ENCODE data around the gene ZNF804B. TPM values are rescaled to one million over a fixed set of nuclear protein-coding genes. Genes with fewer than 3 reads are reported as not detected.

Gene ZNF804B
- total and polyA plus RNA-seq, 4 donors, result not detected

DNA sequence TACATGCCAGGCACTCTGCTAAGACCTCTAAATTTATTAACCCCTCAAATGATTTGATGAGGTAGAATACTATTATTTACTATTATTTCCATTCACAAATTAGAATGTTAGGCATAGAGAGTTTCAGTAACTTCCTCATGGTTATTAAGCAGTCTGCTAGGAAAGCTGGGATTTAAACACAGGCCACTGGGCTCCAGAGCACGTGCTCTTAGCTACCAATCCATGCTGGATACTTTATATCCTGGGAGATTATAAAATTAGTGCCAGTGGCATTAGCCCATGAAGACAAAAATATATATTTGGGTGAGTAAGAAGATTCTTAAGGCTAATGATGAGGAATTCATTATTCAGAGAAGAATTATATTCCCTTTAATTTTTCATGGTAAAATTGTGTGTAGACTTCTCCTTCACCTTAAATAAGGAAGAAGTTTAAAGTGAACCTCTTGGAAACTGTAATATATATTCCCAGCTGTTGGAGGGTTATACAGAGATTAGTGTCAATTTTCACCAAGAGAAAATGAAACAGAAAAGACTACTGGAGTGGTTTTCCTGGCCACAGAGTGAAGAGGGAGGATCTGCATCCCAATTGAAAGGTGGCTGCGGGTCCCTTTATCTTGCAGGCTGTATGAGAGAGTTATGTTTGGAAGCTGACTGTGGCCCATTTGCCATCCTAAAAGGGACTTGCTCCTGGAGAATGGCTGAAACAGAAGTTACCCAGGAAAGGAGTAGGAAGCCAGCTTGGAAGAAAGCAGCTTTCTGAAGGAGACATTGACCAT lies 370.3 kb downstream of the ZNF804B start:
- Histone ChIP-seq H3K4me3 (ENCODE audit: low read depth in 1 of 3, low read length in 3 of 3) (no peak overlapping the region), H3K27me3 (ENCODE audit: control insufficient read depth in 4 of 4, insufficient read depth in 4 of 4, low read length in 3 of 4) (peaks cover 0 to 4% (median 0%) of the 10 kb centered on the region in 4 donors), H3K9me3 (ENCODE audit: control insufficient read depth in 4 of 4, low read length in 3 of 4) (peaks cover 0 to 2% (median 0%) of the 10 kb centered on the region in 4 donors), H3K9ac (ENCODE audit: low read depth in 1 of 2, low read length in 2 of 2) (no peak overlapping the region), H3K27ac (ENCODE audit: low read depth in 1 of 2, low read length in 2 of 2) (no peak overlapping the region), H3K36me3 (ENCODE audit: control insufficient read depth in 4 of 4, insufficient read depth in 3 of 4, low read depth in 1 of 4, low read length in 3 of 4) (no peaks in the 10 kb centered on the region), H3K4me1 (ENCODE audit: control insufficient read depth in 4 of 4, insufficient read depth in 4 of 4, low read length in 3 of 4) (no peaks in the 10 kb centered on the region)
- 66% methylated on average over 2 of the region's 2 CpGs for WGBS
- no peak for DNase-seq (ENCODE audit: low spot score)
- TF ChIP-seq, protein P1, sequence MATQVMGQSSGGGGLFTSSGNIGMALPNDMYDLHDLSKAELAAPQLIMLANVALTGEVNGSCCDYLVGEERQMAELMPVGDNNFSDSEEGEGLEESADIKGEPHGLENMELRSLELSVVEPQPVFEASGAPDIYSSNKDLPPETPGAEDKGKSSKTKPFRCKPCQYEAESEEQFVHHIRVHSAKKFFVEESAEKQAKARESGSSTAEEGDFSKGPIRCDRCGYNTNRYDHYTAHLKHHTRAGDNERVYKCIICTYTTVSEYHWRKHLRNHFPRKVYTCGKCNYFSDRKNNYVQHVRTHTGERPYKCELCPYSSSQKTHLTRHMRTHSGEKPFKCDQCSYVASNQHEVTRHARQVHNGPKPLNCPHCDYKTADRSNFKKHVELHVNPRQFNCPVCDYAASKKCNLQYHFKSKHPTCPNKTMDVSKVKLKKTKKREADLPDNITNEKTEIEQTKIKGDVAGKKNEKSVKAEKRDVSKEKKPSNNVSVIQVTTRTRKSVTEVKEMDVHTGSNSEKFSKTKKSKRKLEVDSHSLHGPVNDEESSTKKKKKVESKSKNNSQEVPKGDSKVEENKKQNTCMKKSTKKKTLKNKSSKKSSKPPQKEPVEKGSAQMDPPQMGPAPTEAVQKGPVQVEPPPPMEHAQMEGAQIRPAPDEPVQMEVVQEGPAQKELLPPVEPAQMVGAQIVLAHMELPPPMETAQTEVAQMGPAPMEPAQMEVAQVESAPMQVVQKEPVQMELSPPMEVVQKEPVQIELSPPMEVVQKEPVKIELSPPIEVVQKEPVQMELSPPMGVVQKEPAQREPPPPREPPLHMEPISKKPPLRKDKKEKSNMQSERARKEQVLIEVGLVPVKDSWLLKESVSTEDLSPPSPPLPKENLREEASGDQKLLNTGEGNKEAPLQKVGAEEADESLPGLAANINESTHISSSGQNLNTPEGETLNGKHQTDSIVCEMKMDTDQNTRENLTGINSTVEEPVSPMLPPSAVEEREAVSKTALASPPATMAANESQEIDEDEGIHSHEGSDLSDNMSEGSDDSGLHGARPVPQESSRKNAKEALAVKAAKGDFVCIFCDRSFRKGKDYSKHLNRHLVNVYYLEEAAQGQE (IDR thresholded peaks at IDR 0.05), result no peak
- no peak for TF ChIP-seq RXRA (IDR thresholded peaks at IDR 0.05)
- TF ChIP-seq, protein P2, sequence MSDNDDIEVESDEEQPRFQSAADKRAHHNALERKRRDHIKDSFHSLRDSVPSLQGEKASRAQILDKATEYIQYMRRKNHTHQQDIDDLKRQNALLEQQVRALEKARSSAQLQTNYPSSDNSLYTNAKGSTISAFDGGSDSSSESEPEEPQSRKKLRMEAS (IDR thresholded peaks at IDR 0.05), result no peak
- TF ChIP-seq FOXA2 (IDR thresholded peaks at IDR 0.05), result no peak
- TF ChIP-seq RAD21 (IDR thresholded peaks at IDR 0.05), result no peak
- TF ChIP-seq FOXA1 (IDR thresholded peaks at IDR 0.05), result no peak
- TF ChIP-seq HNF4G (IDR thresholded peaks at IDR 0.05), result no peak
- TF ChIP-seq, protein P3, sequence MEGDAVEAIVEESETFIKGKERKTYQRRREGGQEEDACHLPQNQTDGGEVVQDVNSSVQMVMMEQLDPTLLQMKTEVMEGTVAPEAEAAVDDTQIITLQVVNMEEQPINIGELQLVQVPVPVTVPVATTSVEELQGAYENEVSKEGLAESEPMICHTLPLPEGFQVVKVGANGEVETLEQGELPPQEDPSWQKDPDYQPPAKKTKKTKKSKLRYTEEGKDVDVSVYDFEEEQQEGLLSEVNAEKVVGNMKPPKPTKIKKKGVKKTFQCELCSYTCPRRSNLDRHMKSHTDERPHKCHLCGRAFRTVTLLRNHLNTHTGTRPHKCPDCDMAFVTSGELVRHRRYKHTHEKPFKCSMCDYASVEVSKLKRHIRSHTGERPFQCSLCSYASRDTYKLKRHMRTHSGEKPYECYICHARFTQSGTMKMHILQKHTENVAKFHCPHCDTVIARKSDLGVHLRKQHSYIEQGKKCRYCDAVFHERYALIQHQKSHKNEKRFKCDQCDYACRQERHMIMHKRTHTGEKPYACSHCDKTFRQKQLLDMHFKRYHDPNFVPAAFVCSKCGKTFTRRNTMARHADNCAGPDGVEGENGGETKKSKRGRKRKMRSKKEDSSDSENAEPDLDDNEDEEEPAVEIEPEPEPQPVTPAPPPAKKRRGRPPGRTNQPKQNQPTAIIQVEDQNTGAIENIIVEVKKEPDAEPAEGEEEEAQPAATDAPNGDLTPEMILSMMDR (IDR thresholded peaks at IDR 0.05; ENCODE audit: low read depth, low read length, missing input control), result no peak
- no peak for TF ChIP-seq EGR1 (IDR thresholded peaks at IDR 0.05; ENCODE audit: low read depth in 2 of 2)
- TF ChIP-seq YY1 (IDR thresholded peaks at IDR 0.05), result no peak
- no peak for TF ChIP-seq TAF1 (conservative IDR thresholded peaks at IDR 0.05)

DNA sequence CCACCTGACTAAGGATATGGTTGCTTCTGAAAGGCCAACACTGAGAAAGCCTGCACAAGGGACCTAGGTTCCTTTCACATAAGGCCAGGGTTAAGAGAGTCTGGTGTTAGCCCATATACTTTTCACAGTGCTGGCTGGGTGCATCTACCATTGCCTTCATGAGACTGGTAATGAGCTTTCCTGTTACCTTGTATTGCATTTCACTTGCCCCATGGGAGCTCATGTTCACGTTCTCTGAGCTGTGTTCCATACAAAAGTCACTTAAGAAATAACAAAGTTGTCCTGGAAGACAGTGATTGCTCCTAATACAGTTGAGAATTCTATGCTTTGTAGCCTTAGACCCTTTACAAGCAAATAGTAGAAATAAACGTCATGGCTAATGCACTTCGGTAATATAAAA lies 373.9 kb downstream of the ZNF804B start:
- no peak for DNase-seq (ENCODE audit: low spot score)
- Histone ChIP-seq H3K4me1 (ENCODE audit: control insufficient read depth in 4 of 4, insufficient read depth in 4 of 4, low read length in 3 of 4) (no peaks in the 10 kb centered on the region), H3K9me3 (ENCODE audit: control insufficient read depth in 4 of 4, low read length in 3 of 4) (peaks cover 0 to 2% (median 0%) of the 10 kb centered on the region in 4 donors), H3K27ac (ENCODE audit: low read depth in 1 of 2, low read length in 2 of 2) (no peak overlapping the region), H3K36me3 (ENCODE audit: control insufficient read depth in 4 of 4, insufficient read depth in 3 of 4, low read depth in 1 of 4, low read length in 3 of 4) (no peaks in the 10 kb centered on the region), H3K4me3 (ENCODE audit: low read depth in 1 of 3, low read length in 3 of 3) (no peak overlapping the region), H3K9ac (ENCODE audit: low read depth in 1 of 2, low read length in 2 of 2) (no peak overlapping the region), H3K27me3 (ENCODE audit: control insufficient read depth in 4 of 4, insufficient read depth in 4 of 4, low read length in 3 of 4) (peaks cover 0 to 4% (median 0%) of the 10 kb centered on the region in 4 donors)
- TF ChIP-seq, protein P3 (IDR thresholded peaks at IDR 0.05; ENCODE audit: low read depth, low read length, missing input control), result no peak
- no peak for TF ChIP-seq HNF4G (IDR thresholded peaks at IDR 0.05)
- TF ChIP-seq, protein P4, sequence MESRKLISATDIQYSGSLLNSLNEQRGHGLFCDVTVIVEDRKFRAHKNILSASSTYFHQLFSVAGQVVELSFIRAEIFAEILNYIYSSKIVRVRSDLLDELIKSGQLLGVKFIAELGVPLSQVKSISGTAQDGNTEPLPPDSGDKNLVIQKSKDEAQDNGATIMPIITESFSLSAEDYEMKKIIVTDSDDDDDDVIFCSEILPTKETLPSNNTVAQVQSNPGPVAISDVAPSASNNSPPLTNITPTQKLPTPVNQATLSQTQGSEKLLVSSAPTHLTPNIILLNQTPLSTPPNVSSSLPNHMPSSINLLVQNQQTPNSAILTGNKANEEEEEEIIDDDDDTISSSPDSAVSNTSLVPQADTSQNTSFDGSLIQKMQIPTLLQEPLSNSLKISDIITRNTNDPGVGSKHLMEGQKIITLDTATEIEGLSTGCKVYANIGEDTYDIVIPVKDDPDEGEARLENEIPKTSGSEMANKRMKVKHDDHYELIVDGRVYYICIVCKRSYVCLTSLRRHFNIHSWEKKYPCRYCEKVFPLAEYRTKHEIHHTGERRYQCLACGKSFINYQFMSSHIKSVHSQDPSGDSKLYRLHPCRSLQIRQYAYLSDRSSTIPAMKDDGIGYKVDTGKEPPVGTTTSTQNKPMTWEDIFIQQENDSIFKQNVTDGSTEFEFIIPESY (IDR thresholded peaks at IDR 0.05), result no peak
- TF ChIP-seq, protein P1 (IDR thresholded peaks at IDR 0.05), result no peak
- no peak for TF ChIP-seq SP1 (IDR thresholded peaks at IDR 0.05)
- TF ChIP-seq GABPA (IDR thresholded peaks at IDR 0.05 in 1 of 2, conservative IDR thresholded peaks at IDR 0.05 in 1 of 2), result no peak
- TF ChIP-seq FOXA2 (IDR thresholded peaks at IDR 0.05), result no peak
- no peak for TF ChIP-seq EGR1 (IDR thresholded peaks at IDR 0.05; ENCODE audit: low read depth in 2 of 2)
- TF ChIP-seq RXRA (IDR thresholded peaks at IDR 0.05), result no peak
- no peak for TF ChIP-seq JUND (IDR thresholded peaks at IDR 0.05)
- TF ChIP-seq, protein P5, sequence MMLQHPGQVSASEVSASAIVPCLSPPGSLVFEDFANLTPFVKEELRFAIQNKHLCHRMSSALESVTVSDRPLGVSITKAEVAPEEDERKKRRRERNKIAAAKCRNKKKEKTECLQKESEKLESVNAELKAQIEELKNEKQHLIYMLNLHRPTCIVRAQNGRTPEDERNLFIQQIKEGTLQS (IDR thresholded peaks at IDR 0.05), result no peak
- TF ChIP-seq NR2F2 (IDR thresholded peaks at IDR 0.05), result no peak
- 59% methylated on average over 3 of the region's 3 CpGs for WGBS

Measured in liver (tissue), 9 donors.